GM08714 (cell line): ENCODE measurements around the gene SMYD1.

Experiments
- H3K4me3 ChIP-seq: fragments of 200-500 bp; sonication (Bioruptor generic); 2 replicates; pipeline ENCODE4 v1.5.1; 2014; ENCODE audit warnings: mild to moderate bottlenecking, low read length, inconsistent platforms
- ZNF274 ChIP-seq: IDR thresholded peaks from 2 replicates; pipeline ENCODE4 v1.6.1; 2012; ENCODE audit warnings: mild to moderate bottlenecking, low read depth, low read length

Gene SMYD1

DNA sequence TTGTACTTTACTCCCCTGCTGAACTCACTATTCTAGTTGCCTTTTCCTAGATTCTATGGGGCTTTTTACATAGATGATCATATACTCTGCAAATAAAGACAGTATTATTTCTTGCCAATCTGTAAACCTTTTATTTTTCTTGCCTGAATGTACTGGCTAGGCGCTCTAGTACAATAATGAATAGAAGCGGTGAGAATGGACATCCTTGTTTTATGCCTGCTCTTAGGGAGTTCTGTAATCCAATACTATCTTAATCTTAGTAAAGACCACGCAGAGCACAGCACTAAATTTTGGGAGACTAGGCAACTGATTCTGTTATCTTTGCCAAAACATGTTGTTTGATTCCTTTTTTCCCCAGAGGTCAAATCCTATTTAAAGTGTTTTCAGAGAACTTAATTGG is 19.1 kb upstream of the SMYD1 start:
- no peak overlapping the region for H3K4me3 ChIP-seq
- TF ChIP-seq ZNF274, result no peak

DNA sequence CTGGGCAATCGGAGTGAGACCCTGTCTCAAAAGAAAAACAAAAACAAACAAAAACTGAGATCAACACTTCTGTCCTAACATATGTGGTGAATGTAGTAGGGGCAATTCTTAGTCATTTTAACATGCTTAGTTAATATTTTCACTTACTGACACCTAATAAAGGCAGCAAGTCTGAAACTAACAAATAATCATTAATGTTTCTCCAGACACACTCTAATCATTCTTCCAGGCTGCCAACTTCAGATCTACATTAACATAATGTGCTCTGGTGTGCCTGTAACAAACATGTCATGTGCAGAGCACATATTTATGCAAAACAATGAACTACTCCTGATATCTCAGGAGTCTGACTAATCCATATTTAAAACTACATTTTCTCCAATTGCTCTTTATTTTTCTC is 18.0 kb upstream of the SMYD1 start:
- H3K4me3 ChIP-seq, result no peak overlapping the region
- TF ChIP-seq ZNF274, result no peak

DNA sequence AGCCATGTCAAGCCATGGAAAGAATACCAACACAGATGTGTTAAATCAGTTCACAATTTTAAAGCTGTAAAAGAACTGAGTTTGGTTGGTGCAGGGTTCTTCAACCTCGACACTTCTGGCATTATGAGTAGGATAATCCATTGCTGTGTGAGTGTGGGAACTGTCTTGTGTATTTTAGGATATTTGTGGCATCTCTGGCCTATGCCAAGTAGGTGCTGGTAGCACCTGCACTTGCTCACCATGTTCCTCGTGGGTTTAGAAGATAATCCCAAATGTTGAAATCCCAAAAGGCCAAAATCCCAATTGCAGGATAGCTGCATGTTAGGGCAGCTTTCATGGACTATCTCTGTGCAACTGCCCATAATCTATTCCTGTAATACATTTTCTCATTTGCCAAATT is 15.8 kb upstream of the SMYD1 start:
- TF ChIP-seq ZNF274, result no peak
- H3K4me3 ChIP-seq, result no peak overlapping the region

DNA sequence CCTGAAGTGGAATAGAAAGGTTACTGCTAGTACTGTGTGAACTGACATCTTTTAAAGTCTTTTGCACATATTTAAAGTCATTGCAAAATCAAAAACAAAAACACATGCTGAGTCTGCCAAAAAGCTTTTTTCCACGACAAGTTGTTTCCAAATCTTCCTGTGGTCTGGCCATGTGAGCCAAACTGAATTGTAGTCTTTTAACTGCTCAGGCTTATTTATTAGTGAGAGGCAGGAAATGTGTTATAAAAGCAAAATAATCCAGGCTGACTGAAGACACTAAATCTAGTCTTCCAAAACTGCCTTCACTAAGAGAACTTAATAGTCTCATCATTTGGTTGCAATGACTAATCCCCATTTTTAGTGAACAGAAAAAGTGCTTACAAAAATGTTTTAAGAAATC is 14.3 kb upstream of the SMYD1 start:
- no peak for TF ChIP-seq ZNF274
- no peak overlapping the region for H3K4me3 ChIP-seq

DNA sequence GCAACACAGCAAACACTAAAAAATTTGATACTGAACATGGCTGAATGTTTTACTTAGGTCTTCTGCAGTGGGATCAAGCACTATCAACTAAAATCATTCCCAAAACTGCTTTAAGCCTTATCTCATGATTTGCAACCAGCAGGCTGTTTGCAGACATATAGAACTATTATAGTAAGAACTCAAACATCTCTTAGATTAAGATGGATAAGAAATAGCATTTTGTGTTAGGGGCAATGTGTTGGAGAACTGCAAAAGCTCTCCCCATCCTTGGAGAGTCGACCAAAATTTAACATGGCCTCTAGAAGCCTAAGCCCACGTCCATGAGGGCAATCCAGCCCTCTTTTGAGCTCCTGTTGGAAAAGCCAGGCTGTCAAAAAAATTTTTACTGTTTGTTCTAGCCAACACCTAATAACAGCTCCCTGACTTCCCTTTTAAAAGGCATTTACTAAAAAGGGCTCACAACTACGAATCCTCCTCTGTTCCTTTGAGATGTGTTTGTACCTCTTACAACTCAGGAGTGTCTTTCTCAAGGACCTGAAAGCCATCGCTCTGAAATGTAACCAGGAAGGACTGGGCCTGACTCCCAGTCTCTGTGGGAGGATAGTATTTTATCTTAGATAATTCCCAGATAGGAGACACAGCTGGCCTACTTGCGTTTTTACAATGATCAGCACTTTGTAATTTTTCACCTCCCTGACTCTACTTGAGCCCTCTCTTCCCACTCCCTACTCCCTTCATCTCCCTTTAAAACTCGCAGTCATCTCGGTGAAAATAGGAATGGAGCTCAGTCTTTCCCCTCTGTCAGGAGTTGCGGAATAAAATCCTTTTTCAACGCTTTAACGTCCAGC is 13.5 kb upstream of the SMYD1 start:
- peak overlapping the region; percentile 98 for H3K4me3 ChIP-seq
- TF ChIP-seq ZNF274, result no peak

DNA sequence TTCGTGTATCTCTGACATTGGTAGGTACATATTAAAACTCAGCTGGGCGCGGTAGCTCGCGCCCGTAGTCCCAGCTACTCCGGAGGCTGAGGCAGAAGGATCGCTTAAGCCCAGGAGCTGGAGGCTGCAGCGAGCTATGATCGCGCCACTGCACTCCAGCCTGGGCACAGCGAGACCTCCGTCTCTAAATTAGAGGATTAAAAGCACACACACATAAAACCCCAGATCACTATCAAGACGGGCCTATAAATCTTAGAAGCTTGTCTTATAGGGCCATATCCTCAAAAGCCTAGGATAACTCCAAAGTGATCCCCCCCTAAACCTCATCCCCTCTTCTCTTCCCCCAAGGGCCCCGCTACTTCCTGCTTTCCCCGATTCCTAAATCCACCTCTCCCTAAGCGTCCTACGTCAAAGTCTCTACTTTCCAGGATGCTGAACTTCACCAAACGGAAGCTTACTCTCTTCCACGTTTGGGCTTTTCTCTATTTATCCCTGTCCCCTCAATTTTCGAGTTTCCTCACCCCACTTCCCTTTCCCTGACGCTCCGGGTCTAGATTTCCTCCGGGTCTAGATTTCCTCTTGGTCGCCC is 12.7 kb upstream of the SMYD1 start:
- H3K4me3 ChIP-seq, result peak overlapping the region; percentile 98
- no peak for TF ChIP-seq ZNF274

DNA sequence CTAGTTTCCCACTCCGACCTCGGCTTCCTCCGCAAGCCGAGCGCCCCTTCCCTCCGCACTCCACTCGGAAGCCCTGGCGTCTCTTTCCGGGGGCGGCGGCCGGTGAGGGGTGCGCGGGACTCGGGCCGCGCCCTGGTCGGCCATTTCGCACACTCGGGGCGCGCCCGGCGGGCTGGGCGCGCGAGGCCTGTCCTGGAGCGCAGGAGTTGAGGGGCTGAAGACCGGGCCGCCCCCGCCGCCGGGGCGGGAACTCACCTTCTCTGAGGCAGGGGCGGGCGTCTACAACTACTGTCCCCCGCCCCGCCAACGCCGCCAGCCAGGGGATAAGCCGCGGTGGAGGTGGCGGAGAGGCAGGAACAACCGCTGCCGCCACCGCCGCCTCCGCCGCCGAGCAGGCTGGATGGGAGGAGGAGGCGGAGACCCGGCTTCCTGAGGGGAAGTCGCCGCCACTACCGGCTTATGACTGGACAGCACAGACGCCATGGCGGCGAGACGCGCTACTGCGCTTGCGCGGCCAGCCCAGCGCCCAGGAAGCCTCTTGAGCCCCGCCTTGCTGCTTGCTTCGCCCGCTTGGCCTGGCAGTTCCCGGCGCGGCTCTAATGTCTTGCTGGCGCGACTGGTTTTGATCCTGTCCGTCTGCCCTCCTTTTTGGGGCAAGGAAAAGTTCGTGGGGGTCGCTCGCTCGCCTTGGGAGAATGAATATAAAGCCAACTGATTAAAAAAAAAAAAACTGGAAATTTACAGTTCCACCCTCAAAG is 12.1 kb upstream of the SMYD1 start, which contains the start of gene KRCC1:
Gene KRCC1, minus strand, starts transcription at position 413 of the 758 bp plus-strand sequence. CDS start 27,220 bp downstream, outside the sequence.
- TF ChIP-seq ZNF274, result no peak
- H3K4me3 ChIP-seq, result peak within 1 kb of the TSS; percentile 98

DNA sequence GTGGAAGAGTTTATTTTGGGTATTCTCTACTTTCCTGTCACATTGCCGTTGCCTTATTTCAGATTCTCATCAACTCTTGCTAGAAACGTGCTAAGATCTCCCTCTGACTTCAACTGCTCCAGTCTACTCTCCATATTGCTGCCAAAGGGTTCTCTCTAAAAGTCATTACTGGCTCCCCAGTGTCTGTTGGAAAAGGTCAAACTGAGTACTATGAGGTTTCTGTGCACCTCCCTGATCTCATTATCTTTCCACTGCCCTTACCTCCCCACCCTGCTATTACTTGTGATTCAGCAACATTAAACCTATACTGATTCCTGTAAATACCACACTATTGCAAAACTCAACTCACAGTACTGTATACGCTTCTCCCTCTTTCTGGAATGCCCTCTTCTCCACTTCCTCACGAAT is 10.2 kb upstream of the SMYD1 start:
- no peak overlapping the region for H3K4me3 ChIP-seq
- TF ChIP-seq ZNF274, result no peak

DNA sequence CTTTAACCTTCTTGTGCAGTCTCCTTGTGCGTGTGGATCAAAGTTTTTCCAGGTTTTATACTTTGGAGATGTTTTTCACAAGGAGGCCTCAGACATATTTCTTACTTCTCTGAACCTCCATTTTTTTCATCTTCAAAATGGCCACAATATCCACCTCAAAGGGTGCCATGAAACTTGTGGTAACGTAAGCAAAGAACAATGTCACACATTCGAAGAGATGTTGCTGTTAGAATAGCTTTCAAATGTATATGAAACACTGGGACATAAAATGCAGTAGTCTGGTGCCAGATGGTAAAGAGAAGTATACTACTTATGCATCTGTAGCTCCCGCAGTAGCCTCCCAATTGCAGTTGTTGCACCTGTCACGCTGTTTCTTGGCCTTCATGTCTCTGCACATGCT is 9.4 kb upstream of the SMYD1 start:
- TF ChIP-seq ZNF274, result no peak
- H3K4me3 ChIP-seq, result no peak overlapping the region

DNA sequence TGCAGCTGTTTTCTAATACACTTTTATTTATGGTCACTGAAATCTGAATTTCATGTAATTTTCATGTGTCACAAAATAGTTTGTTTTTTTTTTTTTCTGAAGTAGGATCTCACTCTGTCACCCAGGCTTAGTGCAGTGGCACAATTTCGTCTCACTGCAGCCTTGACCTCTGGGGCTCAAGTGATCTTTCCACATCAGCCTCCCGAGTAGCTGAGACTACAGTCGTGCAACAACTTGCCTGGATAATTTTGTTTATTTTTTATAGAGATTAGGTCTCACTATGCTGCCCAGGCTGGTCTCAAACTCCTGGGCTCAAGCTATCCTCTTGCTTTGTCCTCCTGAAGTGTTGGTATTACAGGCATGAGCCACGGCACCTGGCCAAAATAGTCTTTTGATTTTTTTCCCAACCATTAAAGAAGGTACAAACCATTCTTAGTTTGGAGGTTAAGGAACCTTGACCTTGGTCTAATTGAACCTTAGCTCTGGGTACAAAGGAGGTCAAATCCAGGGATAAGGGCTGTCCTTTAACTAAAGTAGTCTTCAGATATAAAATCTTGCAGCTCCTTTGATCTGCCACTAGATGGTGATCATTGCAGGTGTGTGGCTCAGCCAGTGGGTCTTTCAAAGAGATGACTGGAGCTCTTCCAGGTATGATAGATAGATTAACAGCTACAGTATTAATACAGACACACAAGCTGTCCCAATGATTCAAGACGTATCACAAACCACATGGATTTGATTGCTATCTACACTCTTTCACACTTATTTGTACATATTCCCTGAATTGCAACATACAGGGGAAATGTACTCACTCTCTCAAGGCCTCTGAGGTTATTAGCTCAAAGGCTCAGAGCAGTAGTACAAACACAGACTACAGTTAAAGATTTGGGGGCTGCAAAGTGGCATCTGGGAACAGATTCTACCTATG is 7.4 kb upstream of the SMYD1 start:
- TF ChIP-seq ZNF274, result no peak
- no peak overlapping the region for H3K4me3 ChIP-seq

DNA sequence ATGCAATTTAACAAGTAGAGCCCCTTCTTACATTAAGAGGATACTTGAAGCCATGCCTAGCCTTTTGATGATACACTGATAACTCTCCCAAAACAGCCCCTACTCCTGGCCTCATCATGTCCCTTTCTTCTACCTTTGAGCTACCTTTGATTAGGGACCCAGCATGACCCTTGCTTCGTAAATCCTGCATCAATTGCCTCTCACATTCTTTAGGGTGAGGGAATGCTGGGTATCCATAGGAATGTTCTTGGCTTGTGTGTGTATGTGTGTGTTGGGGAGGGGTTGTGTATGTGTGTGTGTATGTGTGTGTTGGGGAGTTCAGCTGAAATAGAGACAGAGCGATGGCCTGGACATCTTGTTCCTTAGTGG is 6.7 kb upstream of the SMYD1 start:
- no peak overlapping the region for H3K4me3 ChIP-seq
- TF ChIP-seq ZNF274, result no peak

DNA sequence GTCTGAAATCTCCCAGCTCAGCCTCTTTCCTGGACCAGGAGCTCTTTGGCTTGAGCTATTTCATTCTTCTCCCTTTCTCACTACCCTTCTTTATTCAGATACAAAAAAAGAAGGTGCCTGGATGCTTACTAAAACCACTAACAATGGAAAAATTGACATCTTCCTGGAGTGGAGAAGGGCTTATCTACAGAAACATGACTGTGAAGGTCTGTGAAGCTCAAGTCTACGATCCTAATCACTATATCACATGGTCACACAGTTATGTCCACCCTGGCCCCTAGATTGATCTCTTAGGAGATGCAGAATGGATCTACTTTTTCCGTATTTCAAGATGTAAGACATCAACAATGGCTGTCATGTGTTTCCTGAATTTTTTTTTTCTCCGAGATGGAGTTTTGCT is 6.3 kb upstream of the SMYD1 start:
- H3K4me3 ChIP-seq, result no peak overlapping the region
- no peak for TF ChIP-seq ZNF274

DNA sequence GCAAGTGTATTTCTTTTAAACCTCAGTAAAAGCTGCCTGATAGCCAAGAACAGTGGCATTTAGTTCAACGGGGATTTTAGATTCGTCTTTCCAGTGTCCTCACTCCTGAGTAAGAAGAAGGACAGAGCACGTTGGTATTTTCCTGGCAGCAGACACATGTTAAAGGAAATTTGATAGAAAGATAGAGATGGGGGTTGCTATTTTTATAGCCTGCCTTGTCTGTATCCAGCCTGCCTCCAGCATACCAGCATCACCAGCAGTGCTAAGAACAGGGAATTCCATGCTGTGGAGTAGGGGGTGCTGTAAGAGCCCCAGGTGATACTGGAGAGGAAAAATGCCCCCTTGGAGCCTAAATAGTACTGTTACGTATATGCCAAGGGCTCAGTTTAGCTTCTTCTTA is 1.1 kb upstream of the SMYD1 start:
- H3K4me3 ChIP-seq, result no peak overlapping the region
- no peak for TF ChIP-seq ZNF274

DNA sequence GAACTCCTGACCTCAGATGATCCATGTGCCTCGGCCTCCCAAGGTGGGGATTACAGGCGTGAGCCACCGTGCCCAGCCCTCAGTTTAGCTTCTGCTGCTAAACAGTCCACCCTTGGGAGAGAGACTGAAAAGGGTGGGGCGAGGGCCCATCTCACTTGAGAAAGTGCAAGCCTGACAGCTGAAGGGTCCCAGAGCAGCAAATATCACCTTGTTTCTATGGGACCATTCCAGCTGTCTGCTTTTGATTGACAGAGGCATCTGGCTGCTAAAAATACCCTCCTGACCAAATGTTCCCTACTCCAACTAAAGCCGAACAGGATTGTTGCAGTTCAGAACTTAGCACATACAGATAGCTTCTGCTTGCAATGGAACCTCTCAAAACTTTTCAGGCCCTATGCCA is 436 bp upstream of the SMYD1 start:
- no peak overlapping the region for H3K4me3 ChIP-seq
- TF ChIP-seq ZNF274, result no peak
